ENCODE results near the gene BOC.

The BOC gene

DNA sequence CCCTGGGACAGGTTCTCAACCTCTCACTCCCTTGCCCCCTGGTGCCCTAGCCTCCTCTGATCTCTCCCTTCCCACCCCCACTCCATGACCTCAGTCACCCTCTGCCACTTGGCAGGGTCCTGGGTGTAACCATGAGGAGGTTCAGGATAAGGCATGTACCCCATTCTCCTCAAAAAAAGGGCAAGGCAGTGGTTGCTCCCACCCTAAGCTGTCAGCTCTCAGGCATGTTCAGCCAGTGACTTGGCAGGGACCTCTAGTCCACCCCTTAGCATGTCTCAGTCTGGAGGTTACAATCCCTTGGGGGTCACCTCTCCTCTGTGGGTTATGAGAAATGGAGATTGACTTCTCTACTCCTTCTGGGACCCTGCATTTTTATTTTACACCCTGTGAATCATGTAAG, 11.0 kb upstream of the BOC start:
- Histone ChIP-seq H3K9me3 (ENCODE audit: control insufficient read depth, low read length) (peaks cover 2% of the 10 kb centered on the region), H3K4me1 (ENCODE audit: control insufficient read depth, insufficient read depth, low read length) (no peaks in the 10 kb centered on the region), H3K9ac (ENCODE audit: low read length) (no peak overlapping the region), H3K27me3 (replicated peaks; ENCODE audit: control insufficient read depth, insufficient read depth, low read length) (no peaks in the 10 kb centered on the region), H3K36me3 (ENCODE audit: control insufficient read depth, insufficient read depth, low read length, severe bottlenecking) (no peaks in the 10 kb centered on the region), H3K4me3 (ENCODE audit: low read length) (no peak overlapping the region)
- no peak for DNase-seq (ENCODE audit: low read depth)

DNA sequence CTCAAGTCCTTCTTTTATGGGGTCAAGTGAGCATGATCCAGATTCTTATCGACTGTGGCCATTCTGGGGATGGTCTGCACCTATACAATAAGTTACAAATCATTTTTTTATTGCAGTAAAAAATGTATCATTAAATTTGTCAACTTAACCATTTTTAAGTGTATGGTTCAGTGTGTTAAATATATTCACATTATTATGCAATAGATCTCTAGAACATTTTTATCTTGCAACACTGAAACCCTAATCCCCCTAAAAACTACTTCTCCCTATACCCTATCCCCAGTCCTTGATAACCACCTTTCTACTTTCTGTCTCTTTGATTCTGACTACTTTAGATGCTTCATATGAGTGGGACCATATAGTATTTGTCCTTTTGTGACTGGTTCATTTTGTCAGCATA, 10.4 kb upstream of the BOC start:
- no peak overlapping the region for H3K4me3 ChIP-seq (ENCODE audit: low read length)
- no peaks in the 10 kb centered on the region for H3K36me3 ChIP-seq (ENCODE audit: control insufficient read depth, insufficient read depth, low read length, severe bottlenecking)
- DNase-seq (ENCODE audit: low read depth) = peak; percentile 13
- no peaks in the 10 kb centered on the region for H3K27me3 ChIP-seq (replicated peaks; ENCODE audit: control insufficient read depth, insufficient read depth, low read length)
- peaks cover 2% of the 10 kb centered on the region for H3K9me3 ChIP-seq (ENCODE audit: control insufficient read depth, low read length)
- no peaks in the 10 kb centered on the region for H3K4me1 ChIP-seq (ENCODE audit: control insufficient read depth, insufficient read depth, low read length)
- no peak overlapping the region for H3K9ac ChIP-seq (ENCODE audit: low read length)

DNA sequence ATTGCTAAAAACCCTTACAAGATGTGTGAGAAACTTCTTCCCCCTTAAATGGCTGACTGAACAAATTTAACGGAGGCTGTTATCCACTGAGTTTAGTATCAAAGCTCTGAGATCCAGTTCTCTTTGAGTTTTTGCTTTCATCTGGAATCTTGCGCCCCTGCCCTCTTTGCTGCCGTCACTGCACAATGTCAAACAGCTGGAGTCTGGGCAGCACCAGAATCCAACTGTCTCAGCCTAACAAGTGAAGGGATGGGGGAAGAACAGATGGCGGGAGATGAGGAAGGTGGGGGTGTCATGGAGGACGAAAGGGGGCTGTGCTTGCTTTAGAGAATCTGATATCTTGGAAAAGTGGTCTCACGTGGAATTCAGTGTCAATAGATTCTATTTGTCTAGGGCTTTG, 7.0 kb upstream of the BOC start:
- Histone ChIP-seq H3K36me3 (ENCODE audit: control insufficient read depth, insufficient read depth, low read length, severe bottlenecking) (no peaks in the 10 kb centered on the region), H3K9ac (ENCODE audit: low read length) (no peak overlapping the region), H3K9me3 (ENCODE audit: control insufficient read depth, low read length) (no peaks in the 10 kb centered on the region), H3K4me1 (ENCODE audit: control insufficient read depth, insufficient read depth, low read length) (no peaks in the 10 kb centered on the region), H3K27me3 (replicated peaks; ENCODE audit: control insufficient read depth, insufficient read depth, low read length) (no peaks in the 10 kb centered on the region), H3K4me3 (ENCODE audit: low read length) (no peak overlapping the region)
- no peak for DNase-seq (ENCODE audit: low read depth)

GRCh38 chr3:113205481-113205880, 5.9 kb upstream of the BOC start:
- Histone ChIP-seq H3K9me3 (ENCODE audit: control insufficient read depth, low read length) (no peaks in the 10 kb centered on the region), H3K27me3 (replicated peaks; ENCODE audit: control insufficient read depth, insufficient read depth, low read length) (no peaks in the 10 kb centered on the region), H3K4me3 (ENCODE audit: low read length) (no peak overlapping the region), H3K36me3 (ENCODE audit: control insufficient read depth, insufficient read depth, low read length, severe bottlenecking) (no peaks in the 10 kb centered on the region), H3K4me1 (ENCODE audit: control insufficient read depth, insufficient read depth, low read length) (peaks cover 4% of the 10 kb centered on the region), H3K9ac (ENCODE audit: low read length) (no peak overlapping the region)
- no peak for DNase-seq (ENCODE audit: low read depth)

GRCh38 chr3:113210604-113211329, 590 bp upstream of the BOC start:
- Histone ChIP-seq H3K4me1 (ENCODE audit: control insufficient read depth, insufficient read depth, low read length) (peaks cover 32% of the 10 kb centered on the region), H3K4me3 (ENCODE audit: low read length) (peak overlapping the region; percentile 81), H3K9me3 (ENCODE audit: control insufficient read depth, low read length) (no peaks in the 10 kb centered on the region), H3K36me3 (ENCODE audit: control insufficient read depth, insufficient read depth, low read length, severe bottlenecking) (no peaks in the 10 kb centered on the region), H3K9ac (ENCODE audit: low read length) (peak overlapping the region; percentile 83), H3K27me3 (replicated peaks; ENCODE audit: control insufficient read depth, insufficient read depth, low read length) (no peaks in the 10 kb centered on the region)
- peak; percentile 44 for DNase-seq (ENCODE audit: low read depth)

- Histone ChIP-seq H3K27me3 (replicated peaks; ENCODE audit: control insufficient read depth, insufficient read depth, low read length) (no peaks in the 10 kb centered on the region), H3K9ac (ENCODE audit: low read length) (peak overlapping the region; percentile 83), H3K4me3 (ENCODE audit: low read length) (peak overlapping the region; percentile 81), H3K36me3 (ENCODE audit: control insufficient read depth, insufficient read depth, low read length, severe bottlenecking) (peaks cover 14% of the 10 kb centered on the region), H3K9me3 (ENCODE audit: control insufficient read depth, low read length) (no peaks in the 10 kb centered on the region), H3K4me1 (ENCODE audit: control insufficient read depth, insufficient read depth, low read length) (peaks cover 33% of the 10 kb centered on the region)
- peak; percentile 67 for DNase-seq (ENCODE audit: low read depth)
Observed at GRCh38 chr3:113212150-113212843, 940 bp downstream of the BOC start.

DNA sequence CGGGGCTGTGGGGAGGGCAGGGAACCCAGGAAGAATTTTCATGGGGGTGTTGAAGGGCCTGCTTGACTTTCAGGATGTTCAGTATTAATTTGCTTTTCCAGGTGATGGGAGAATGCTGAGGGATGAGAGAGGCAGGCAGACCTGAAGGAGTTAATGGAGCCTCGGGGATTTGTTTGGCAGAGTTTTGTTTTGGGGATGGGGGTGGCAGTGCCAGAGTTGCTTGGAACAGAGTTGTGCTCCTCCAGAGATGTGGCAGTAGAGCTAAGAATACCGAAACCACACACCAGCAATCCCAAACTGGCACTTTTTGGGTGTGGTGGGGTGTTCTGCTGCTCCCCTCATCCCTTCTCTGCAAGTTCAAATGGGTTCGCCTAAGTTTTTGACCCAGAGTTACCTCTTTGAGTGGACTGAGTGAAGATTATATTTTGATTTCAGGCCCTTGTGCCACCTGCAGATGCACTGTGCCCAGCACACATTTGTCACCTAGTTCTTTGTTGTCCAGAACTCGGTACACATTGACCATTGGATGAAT, 1.6 kb downstream of the BOC start:
- Histone ChIP-seq H3K4me1 (ENCODE audit: control insufficient read depth, insufficient read depth, low read length) (peaks cover 33% of the 10 kb centered on the region), H3K9ac (ENCODE audit: low read length) (peak overlapping the region; percentile 83), H3K4me3 (ENCODE audit: low read length) (peak overlapping the region; percentile 81), H3K9me3 (ENCODE audit: control insufficient read depth, low read length) (no peaks in the 10 kb centered on the region), H3K36me3 (ENCODE audit: control insufficient read depth, insufficient read depth, low read length, severe bottlenecking) (peaks cover 20% of the 10 kb centered on the region), H3K27me3 (replicated peaks; ENCODE audit: control insufficient read depth, insufficient read depth, low read length) (no peaks in the 10 kb centered on the region)
- DNase-seq (ENCODE audit: low read depth) = peak; percentile 31

DNA sequence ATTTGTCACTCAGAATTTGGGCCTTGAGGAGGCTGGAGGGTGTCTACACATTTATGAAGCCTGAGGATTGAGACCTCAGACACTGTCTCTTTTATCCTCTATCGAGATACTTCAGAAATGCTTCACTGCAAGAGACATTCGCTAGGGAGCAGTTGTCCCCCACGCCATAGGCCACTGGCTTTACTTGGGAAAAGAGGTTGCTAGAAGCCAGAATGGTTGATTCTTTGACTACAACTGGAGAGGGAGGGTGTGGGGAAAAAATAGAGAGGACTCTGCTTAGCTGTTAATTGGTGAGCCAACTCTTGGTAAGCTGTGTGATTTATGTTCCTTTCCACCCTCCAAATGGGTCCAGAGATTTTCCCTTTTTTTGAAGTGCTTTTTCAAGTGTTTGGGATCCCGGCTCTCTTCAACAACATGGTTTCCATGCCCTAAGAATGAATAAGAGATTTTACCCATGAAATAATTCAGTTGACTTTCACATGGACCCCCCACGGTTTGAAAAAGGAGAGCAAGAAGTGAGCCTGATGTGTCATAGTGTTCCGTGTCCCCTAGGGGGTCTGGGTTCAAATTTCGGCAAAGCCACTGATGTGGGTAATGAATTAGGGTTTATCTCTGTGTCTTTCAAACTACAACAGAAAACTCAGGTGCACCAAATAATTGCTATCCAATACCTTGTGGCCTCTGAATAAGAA, 2.7 kb downstream of the BOC start:
- Histone ChIP-seq H3K4me1 (ENCODE audit: control insufficient read depth, insufficient read depth, low read length) (peaks cover 33% of the 10 kb centered on the region), H3K27me3 (replicated peaks; ENCODE audit: control insufficient read depth, insufficient read depth, low read length) (no peaks in the 10 kb centered on the region)

GRCh38 chr3:113214917-113215595, 3.7 kb downstream of the BOC start:
- DNase-seq (ENCODE audit: low read depth) = peak; percentile 59
- H3K27me3 ChIP-seq (replicated peaks; ENCODE audit: control insufficient read depth, insufficient read depth, low read length) = no peaks in the 10 kb centered on the region
- peaks cover 38% of the 10 kb centered on the region for H3K36me3 ChIP-seq (ENCODE audit: control insufficient read depth, insufficient read depth, low read length, severe bottlenecking)
- H3K4me3 ChIP-seq (ENCODE audit: low read length) = peak overlapping the region; percentile 81
- H3K9ac ChIP-seq (ENCODE audit: low read length) = peak overlapping the region; percentile 83
- H3K9me3 ChIP-seq (ENCODE audit: control insufficient read depth, low read length) = no peaks in the 10 kb centered on the region
- H3K4me1 ChIP-seq (ENCODE audit: control insufficient read depth, insufficient read depth, low read length) = peaks cover 33% of the 10 kb centered on the region

More for the DNA sequence above, 2.7 kb downstream of the BOC start:
- Histone ChIP-seq H3K36me3 (ENCODE audit: control insufficient read depth, insufficient read depth, low read length, severe bottlenecking) (peaks cover 30% of the 10 kb centered on the region), H3K9ac (ENCODE audit: low read length) (peak overlapping the region; percentile 83), H3K9me3 (ENCODE audit: control insufficient read depth, low read length) (no peaks in the 10 kb centered on the region), H3K4me3 (ENCODE audit: low read length) (peak overlapping the region; percentile 81)
- peak; percentile 2 for DNase-seq (ENCODE audit: low read depth)

- Histone ChIP-seq H3K9ac (ENCODE audit: low read length) (no peak overlapping the region), H3K27me3 (replicated peaks; ENCODE audit: control insufficient read depth, insufficient read depth, low read length) (no peaks in the 10 kb centered on the region), H3K36me3 (ENCODE audit: control insufficient read depth, insufficient read depth, low read length, severe bottlenecking) (peaks cover 42% of the 10 kb centered on the region), H3K4me1 (ENCODE audit: control insufficient read depth, insufficient read depth, low read length) (peaks cover 28% of the 10 kb centered on the region), H3K4me3 (ENCODE audit: low read length) (no peak overlapping the region), H3K9me3 (ENCODE audit: control insufficient read depth, low read length) (no peaks in the 10 kb centered on the region)
- DNase-seq (ENCODE audit: low read depth) = no peak
Observed at GRCh38 chr3:113216393-113216792, 5.0 kb downstream of the BOC start.
